Spleen (tissue), 7 donors: ENCODE results near the gene ADPRS.

Experiments
- CTCF ChIP-seq, 11 experiments: fragments of 200-600 bp in 7 of 11; fragments of 450-650 bp in 4 of 11; sonication (generic) in 4 of 11; IDR thresholded peaks in 8 of 11; conservative IDR thresholded peaks in 3 of 11; 1 replicate in 7 of 11; 2 replicates in 4 of 11; pipeline versions ENCODE4 v1.4.0 to v1.8.0; 2016 to 2021; ENCODE audit warnings: antibody characterized with exemption in 11 of 11, inconsistent platforms in 4 of 11, mild to moderate bottlenecking in 1 of 11
- POLR2A ChIP-seq, 3 donors: fragments of 450-650 bp; IDR thresholded peaks; one replicate each; pipeline ENCODE4 v1.5.1; 2017; ENCODE audit warnings: antibody characterized with exemption in 3 of 3, mild to moderate bottlenecking in 1 of 3
- POLR2AphosphoS5 ChIP-seq, 3 donors: sonication (generic); formaldehyde crosslinking; IDR thresholded peaks; one replicate each; pipeline ENCODE4 v1.5.1; 2017; ENCODE audit warnings: antibody characterized with exemption in 3 of 3
- donor health status: DM: no; HTN: no; CAD: no; lungs with moderate emphysema.
- donor health status: DM: no; HTN: no; CAD: no.
- donor health status: DM: no; HTN: no; CAD: no.

- no peak for TF ChIP-seq CTCF (IDR thresholded peaks at IDR 0.05 in 8 of 11, conservative IDR thresholded peaks at IDR 0.05 in 3 of 11)
- no peak for TF ChIP-seq POLR2A (IDR thresholded peaks at IDR 0.05)
- TF ChIP-seq POLR2AphosphoS5 (IDR thresholded peaks at IDR 0.05): peak in 1 of 3 donors; percentile 29
Observed at GRCh38 chr1:36091698-36092097, 3.0 kb downstream of the ADPRS start.
